A172 (cell line): ENCODE data around the gene ALX3. TPM values are rescaled to one million over a fixed set of nuclear protein-coding genes. Genes with fewer than 3 reads are reported as not detected.

Source experiments
- DNase-seq: peaks from one replicate; pipeline ENCODE4 v3.0.0-alpha.2; 2015; ENCODE audit warnings: low spot score
- total RNA-seq: library from RNA; depleted of rRNA; stranded (reverse); fragments of >200 nt; shearing (Covaris generic); gene quantifications from 2 replicates; pipeline ENCODE4 v1.2.3, GENCODE V29; 2014

Gene ALX3
- total RNA-seq, 1 experiment from 2014 or later = not detected

DNA sequence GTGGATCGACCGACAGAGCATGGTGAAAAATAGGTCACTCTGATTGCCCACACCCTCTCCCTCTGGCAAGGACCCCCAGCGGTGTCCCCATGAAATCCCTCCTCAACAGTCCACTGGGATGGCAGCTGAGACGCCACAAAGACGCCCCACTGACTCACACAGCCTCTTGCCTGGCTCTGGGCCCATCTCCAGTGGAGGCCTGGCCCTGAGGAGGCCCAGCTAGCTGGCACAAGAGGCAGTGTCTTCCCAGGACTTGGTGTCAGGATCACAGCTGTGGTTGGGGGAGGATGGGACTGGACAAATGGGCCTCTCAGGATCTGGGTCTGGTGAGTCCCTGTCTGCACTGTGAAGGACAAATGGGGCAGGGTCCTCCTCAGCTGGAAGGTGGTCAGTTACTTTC lies 4.6 kb downstream of the ALX3 start:
- no peak for DNase-seq

DNA sequence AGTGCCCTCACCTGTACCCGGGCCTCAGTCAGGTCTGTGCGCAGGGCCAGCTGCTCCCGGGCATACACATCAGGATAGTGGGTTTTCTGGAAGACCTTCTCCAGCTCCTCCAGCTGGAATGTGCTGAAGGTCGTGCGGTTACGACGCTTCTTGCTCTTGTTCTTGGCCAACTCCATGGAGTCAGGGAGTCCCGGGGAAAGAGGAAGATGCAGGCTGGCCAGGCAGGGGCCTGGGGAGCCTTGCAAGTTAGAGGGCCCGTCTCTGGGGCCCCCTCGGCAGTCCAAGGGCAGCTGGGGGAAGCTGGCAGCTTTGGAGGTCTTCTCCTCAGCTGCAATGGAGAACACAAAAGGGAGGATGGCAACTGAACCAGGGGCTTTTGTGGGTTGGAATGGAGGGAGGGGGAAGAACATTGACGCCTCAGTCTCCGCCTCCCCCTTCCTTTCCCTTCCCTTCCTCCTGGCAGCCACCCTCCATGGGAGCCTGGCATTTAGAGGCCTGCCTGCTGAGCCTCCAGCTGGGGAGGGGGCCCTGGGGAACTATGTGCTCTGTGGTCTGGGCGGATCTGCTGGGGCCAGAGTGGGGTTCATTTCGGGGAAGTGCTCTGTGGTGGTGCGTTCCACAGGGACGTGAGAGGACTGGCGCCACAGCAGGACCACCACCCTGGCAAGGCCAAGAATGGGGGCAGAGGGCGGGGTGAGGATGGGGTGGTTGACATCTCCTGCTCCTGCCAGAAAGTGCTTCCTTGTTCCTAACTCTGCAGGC lies 5.7 kb downstream of the ALX3 start:
- DNase-seq = no peak

DNA sequence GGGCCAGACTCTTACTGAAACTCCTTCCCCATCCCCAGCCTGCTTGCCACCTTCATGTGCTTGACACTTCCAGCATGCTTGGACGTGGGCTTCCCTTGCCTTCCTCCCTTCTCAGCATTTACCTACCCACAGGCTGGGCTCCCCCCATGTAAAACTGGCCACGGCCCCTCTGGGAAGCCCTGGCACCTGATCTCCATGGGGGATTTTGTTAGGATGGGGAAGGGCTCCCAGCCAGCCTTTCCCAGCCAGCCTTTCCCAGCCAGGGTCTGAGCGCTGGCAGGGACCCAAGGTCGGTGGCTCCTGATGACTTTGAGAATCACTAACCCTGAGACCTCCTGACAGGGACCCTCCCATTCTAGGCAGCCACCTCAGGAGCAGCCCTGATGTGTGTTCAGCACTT lies 6.7 kb downstream of the ALX3 start:
- DNase-seq = no peak

DNA sequence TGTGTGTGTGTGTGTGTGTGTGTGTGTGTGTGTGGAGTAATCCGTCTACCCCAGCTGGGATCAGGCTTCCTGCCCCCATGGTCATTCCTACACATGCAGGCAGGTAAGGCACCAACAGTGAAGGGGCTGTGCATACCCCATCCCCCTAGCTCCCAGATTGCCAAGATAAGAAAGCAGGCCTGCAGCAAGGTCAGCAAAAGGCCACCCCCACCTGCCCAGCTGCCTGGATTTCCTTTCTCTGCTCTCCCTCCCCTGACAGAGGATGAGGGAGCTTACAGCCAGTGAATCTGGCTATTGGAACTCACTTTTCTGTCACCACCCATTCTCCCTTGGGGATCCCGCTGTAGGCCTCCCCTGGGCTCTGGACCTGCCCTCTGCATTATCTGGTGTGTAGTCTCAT lies 7.9 kb downstream of the ALX3 start:
- no peak for DNase-seq

DNA sequence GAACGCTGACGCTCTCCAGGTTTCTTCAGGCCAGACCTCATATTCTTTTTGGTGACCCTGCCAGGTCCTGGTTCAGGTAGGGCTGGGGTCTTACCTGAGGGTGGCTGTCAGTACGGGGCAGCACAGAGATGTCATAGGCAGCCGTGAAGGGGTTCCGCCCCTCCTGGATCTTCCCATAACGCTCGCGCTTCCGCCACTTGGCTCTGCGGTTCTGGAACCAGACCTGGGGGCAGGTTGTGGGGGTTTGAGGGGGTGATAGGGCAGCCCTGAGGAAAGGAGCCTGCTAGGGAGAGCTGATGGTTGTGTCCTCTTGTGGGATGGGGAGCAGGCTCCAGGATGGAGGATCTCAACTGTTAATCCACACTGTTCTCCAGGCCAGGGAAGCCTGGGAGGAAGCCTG lies 9.1 kb downstream of the ALX3 start:
- DNase-seq = no peak

DNA sequence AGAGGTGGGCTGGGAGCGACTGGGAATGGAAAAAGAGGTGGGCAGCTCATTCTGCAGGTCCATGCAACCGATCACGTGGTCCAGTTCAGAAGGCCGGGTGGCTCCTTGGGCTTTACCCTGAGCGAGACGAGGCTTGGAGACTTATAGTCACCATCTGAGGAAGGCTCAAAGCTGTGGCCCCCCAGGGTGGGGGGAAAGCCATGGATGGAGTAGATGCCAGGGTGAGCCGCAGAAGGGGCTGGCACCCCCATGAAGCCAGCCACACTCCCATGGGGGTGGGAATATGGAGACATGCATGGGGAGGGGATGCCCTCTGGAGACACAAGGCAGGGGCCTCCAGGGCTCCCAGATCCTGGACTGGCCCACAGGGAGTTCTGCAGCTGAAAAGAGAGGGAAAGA lies 9.8 kb downstream of the ALX3 start:
- DNase-seq = no peak

DNA sequence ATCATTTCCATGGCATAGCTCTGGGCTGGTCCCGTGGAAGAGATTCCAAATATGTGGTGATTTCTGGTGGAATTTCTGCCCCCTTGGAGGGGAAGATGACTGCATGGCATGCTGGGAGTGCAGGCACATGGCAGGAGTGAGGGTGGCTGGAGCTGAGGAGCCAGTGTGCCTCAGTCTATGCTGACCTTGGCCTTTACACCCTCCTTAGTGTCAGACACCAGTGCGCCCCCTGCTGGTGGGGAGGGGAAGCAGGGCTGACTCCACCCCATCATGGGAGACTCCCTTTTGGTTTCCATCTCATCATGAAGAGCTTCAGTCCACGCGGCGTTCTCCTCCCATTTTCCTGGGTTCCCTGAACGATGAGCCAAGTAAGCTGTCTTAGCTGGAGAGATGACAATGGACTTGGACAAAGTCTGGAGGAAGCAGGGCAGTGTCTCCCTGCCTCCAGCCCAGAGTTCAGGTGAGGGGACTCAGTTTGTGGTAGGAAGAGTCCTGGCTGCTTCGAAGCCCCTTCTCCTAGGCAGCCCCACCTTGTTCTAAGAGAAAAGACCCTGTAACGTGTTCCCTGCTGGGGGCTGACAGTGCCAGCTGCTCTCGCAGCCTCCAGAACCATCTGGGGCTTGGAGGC lies 10.3 kb downstream of the ALX3 start:
- peak; percentile 16 for DNase-seq

DNA sequence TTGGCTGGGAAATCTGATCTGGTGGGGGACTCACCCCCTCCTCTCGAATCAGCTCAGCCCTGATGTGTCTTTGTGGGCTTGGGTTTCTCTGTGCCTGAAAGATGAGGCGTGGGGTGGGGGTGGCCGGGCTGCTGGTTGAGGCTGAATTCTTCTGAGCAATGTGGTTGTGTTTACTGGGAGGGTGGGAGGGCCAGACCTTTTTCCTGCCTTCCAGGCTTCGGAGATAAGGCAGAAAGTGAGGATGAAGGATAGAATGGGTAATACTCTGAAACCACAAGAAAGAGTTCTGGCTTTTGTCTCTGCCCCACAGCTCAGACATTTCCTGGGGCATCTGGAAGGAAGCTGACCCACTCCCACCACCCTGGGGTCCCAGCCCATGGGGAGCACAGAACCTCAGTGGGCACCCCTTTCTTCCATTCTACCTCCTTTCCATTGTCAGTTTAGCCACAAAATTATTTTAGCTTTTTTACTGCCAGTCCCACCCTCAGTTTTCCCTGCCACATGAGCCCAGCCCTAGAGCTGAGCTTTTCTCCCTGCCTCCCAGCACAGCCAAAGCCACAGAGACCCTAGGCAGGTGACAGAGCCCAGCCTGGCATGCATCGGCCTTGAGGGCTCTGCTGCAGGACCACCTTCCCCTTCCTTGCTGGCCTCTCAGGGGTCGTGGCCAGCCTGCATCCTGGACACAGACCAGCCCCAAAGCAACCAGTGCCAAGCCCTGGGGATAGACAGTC lies 11.2 kb downstream of the ALX3 start:
- no peak for DNase-seq

DNA sequence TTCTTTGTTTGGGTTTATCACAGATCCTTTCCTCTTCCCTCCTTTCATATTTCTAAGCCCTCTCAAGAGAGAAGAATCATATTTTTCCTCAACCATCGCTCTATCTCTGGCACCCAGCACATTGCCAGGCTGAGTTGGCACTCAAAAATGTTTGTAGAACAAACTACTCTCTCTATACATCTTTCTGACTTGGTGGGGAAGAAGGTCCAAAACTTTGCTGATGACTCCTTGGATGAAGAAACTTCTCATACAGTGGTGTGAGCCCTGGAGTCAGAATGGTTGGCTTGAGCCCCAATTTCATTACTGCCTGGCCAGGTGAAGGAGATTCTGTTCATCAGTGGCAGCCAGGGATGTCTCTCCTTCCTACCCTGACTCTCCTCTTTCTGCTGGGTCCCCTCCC lies 11.9 kb downstream of the ALX3 start:
- DNase-seq = no peak

DNA sequence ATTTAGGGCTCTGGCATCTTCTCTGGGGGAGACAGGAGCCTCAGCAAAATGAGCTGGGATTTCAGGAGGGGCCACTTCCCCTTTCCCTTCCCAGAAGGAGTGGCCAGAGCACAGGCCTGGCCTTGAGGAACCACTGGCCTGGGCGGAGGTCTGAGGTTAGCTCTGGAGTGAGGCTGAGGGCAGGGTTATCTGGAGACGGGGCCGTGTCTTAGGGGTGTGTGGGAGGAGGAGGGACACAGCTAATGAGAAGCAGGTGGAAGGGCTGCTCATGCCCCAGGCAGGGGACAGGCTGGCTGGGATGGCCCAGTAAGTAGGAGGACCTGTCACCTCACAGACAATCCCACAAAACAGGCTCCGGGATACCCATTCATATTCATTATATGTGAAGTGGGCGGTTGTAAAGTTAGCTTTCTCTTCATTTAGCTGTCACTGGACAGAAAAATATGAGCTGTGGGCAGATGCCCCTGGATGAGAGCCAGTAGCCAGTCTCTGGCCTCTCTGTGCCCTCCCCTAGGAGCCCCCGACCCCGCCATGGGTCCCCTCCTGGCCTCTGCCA lies 12.4 kb downstream of the ALX3 start:
- DNase-seq = no peak

DNA sequence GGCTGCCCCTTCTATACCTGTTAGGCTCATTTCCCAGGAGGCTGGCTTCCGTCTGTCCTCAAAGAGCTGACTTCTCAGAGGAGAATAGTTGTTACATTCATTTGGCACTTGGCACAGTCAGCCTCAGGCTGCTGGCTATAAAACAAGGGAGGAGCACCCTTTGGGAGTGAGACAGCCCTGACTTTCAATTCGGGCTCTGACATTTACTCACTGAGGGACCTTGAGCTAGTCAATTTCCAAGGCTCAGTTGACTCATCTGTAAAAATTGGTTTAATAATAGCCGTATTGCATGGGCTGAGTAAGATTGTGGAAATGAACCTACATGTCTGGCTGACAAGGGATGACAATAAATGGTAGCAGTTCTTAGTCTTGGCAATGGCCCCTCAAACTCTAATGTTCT lies 13.7 kb downstream of the ALX3 start:
- DNase-seq = peak; percentile 14

DNA sequence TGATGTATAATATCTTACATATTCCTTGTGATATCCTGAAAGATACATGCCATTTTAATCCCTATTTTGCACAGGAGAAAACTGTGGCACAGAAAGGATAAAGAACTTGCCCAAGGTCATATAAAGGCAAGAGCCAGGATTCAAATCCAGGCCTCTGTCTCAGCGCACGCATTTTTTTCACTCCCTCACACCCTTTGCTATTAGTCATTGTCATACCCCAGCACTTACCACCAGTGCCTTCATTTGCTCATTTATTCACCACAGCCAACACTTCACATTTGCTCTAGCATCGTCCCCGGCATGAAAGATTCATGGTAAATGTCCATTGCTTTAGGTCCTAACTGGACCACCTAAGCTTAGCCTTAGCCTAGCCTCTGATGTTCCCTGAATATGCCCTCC lies 14.2 kb downstream of the ALX3 start:
- DNase-seq = no peak

DNA sequence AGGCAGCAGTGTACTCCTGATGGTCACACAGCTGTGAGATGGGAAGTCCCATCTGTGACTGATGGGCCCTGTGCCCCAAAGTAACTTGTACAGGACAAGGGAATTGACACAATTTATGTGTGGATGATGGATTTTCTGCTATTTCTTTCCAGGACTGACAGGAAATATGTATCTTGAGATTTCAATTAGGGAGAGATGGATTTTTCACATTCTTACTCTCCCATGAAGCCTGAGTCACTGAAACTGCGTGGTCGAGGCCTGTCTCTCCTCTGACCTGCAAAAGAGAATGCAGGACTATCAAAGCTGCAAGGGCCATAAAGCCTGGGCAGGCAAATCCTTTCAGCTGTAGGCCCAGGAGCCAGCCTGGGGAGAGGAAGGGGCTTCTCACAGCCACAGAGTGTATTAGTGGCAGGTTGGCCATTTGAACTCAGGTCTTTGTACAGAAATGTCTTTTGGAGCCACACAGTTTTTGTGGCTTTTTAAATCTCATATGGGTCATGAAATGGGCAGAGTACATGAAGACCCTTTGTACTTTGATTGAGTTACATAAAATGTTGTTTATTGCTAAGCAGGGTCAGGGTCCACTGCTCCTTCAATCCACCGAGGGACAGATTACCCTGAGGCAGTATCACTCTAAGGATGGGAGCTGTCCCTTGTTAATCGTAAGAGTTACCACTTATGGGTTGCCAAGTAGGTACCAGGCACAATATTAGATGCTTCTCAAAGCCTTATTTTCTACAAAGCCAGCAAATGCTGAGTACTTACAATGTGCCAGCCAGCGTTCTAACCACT lies 14.8 kb downstream of the ALX3 start:
- DNase-seq = no peak

DNA sequence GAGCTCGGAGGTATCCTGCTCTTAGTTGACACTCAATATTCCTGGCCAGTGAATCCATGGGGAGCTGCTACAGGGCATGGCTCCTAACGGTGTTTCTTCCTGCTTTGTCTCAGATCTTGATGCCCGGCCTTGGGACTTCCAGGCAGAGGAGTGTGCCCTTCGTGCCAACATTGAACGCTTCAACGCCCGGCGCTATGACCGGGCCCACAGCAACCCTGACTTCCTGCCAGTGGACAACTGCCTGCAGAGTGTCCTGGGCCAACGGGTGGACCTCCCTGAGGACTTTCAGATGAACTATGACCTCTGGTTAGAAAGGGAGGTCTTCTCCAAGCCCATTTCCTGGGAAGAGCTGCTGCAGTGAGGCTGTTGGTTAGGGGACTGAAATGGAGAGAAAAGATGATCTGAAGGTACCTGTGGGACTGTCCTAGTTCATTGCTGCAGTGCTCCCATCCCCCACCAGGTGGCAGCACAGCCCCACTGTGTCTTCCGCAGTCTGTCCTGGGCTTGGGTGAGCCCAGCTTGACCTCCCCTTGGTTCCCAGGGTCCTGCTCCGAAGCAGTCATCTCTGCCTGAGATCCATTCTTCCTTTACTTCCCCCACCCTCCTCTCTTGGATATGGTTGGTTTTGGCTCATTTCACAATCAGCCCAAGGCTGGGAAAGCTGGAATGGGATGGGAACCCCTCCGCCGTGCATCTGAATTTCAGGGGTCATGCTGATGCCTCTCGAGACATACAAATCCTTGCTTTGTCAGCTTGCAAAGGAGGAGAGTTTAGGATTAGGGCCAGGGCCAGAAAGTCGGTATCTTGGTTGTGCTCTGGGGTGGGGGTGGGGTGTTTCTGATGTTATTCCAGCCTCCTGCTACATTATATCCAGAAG lies 16.7 kb downstream of the ALX3 start:
- peak; percentile 27 for DNase-seq

DNA sequence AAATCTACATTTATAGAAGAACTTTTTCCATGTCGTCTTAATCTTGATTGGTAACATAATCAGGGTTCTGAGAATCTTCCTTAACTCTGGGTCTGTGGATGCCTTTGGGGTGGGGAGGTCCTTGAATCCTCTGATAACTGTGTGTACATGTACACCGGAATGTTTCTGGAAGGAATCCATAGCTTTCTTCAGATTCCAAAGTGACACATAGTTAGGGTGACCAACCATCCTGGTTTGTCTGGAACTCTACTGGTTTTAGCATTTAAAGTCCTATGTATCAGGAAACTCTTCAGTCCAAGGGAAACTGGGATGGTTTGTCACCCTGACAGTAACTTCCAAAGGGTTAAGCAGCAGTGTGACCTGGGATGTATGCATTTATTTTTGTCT lies 19.2 kb downstream of the ALX3 start:
- DNase-seq = no peak

DNA sequence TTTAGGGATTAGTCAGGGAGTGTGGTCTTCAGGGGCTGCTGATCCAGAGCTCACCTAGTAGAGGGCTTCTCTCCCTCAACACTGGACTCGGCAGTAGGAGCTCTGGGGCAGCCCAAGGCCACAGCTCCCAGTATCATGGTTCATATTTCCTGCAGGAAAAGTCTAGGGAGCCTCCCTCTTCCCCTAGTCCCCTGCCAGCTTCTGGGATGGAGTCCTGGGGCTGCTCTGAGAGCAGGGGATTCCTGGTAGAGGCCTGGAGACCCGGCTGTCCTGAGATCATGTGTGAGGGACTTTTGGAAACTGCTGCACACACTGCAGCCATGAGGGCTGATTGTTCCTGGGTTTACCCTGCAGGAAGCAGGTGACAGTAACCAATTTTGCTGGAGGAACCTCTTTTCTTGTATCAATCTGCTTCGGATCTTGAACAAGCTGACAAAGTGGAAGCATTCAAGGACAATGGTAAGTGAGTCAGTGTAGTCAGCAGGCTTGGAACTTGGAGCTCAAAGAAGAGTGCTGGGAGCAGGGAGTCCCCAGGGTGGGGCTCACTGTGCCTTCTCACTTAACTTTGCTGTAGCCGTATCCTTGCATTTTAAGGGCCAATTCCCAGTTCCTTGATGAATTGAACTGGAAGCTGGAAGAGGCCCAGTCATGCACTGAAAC lies 19.7 kb downstream of the ALX3 start:
- DNase-seq = no peak

DNA sequence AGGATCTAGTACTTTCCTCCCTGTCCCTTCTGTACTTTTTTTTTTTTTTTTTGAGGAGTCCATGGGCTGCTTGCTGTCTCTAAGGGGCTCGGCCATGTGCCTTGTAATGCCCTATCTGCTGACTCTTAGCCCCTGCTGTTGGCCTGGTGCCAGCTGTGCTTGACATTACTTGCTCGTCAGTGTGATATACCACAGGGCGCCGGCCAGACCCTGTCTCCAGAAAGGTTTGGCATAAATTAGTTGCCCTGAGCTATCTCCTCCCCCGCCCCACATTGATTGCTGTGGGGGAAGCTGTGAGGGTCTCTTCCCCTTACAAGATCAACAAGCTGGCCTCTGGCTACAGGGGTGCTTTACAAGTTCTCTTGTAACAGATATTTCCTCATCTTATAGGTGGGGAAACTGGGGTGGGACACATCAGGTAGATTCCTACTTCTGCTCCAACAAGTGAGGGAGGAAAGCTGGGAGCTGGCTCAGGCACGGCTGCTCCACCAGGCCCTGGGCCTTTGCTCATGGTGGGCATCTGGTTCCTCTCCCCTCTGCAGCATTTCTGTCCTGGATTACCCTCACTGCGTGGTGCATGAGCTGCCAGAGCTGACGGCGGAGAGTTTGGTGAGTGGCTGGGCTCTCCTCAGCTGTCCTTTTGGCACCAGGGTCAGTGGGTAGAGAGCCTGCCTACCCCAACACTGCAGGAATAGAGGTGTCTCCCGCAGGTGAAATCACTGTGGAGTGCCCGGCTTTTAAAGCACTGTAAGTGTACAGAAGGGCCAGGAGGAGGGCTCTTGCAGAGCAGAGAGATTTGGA lies 20.5 kb downstream of the ALX3 start:
- no peak for DNase-seq

DNA sequence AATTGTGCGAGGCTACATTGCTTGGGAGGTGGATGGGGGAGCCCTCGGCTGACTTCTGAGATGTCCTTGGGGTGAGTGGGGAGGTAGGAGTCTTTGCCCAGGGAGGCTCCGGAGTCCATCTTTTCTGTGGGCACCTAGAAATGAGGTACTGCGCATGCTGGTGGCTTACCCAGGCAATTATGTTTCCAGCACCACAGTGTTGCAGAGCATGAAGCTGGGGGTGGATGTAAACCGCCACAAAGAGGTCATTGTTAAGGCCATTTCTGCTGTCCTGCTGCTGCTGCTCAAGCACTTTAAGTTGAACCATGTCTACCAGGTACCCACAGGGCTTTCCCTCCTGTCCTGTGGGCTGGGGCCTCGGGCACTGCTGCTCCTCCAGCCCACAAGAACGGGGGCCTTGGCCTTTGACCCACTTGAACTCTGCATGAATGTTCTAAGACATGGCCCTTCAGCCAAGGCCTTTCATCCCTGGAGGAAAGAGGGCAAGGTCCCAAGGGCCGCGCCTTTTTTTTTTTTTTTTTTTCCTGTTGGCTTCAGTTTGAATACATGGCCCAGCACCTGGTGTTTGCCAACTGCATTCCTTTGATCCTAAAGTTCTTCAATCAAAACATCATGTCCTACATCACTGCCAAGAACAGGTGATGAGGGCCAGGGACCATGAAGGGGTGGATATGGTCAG lies 21.4 kb downstream of the ALX3 start:
- DNase-seq = no peak

DNA sequence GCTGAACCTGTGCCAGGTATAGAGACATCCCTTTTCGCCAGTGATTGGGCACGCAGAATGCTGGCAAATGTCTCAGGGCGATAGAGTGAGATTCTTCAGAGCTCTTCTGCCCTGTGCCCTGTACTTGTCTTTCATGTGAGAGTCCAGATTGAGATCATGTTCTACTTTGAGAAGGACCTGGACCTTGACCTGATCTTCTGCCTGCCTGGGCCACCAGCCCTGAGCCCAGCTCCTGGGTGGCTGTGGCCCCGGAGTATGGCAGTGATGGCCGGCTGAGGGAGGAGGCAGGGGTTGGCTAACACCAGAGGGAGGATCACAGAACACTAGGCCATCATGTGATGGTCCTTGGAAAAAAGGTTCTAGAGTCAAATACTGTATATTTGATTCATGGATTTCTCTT lies 22.2 kb downstream of the ALX3 start:
- DNase-seq = no peak
